ENCODE results near the gene SLC11A2. TPM values are rescaled to one million over a fixed set of nuclear protein-coding genes. Genes with fewer than 3 reads are reported as not detected.

The SLC11A2 gene
- total and polyA plus RNA-seq, 2 experiments from 2014 or later: 19.4 to 48.9 TPM

- TF ChIP-seq REST (IDR thresholded peaks at IDR 0.05; ENCODE audit: unreplicated experiment) (no peak), STAT1 (IDR thresholded peaks at IDR 0.05; ENCODE audit: unreplicated experiment) (no peak), ZNF114 (CRISPR knock-in tag; IDR thresholded peaks at IDR 0.05) (no peak)
- TF ChIP-seq, protein P1, sequence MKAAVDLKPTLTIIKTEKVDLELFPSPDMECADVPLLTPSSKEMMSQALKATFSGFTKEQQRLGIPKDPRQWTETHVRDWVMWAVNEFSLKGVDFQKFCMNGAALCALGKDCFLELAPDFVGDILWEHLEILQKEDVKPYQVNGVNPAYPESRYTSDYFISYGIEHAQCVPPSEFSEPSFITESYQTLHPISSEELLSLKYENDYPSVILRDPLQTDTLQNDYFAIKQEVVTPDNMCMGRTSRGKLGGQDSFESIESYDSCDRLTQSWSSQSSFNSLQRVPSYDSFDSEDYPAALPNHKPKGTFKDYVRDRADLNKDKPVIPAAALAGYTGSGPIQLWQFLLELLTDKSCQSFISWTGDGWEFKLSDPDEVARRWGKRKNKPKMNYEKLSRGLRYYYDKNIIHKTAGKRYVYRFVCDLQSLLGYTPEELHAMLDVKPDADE (IDR thresholded peaks at IDR 0.05): no peak
These were observed 40.9 kb downstream of the SLC11A2 start (continued) for GRCh38 chr12:50985322-50985721.

DNA sequence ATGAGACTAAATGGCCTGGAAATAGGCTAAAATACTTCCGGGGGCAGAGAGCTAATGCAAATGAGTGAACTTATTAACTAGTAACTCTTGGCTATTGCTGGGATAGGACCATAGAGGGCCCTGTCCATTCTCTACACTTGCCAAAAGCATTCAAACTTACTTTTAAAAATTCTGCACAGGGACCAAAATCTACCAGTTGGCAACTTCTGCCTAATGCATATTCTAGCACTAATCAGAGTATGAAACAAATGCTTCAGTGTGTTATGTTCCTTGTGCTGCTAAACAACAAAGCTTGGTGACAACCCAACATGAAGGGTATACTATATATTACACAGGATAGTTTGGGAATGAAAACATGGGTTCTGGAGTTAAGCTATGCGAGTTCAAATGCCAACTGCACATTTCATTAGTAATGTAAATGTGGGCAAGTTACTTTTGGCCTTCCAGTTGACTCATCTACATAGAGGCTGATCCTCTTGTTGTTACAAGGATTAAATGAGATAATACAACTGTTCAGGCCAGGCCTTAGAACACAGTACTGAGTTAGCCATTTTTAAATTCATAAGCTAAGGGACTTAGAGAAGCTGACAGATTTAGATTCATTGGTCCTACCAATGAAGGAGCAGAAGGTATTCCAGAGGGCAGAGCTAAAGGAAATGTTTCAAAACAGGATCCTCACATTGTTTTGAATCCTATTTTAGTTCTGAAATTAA lies 41.4 kb downstream of the SLC11A2 start:
- H3K4me1 Mint-ChIP-seq: peaks cover 2% of the 10 kb centered on the region; the same call in 1 of the 3 replicates
- H3K27me3 ChIP-seq (ENCODE audit: insufficient read depth): no peaks in the 10 kb centered on the region
- H3K4me3 Mint-ChIP-seq: no peak overlapping the region
- H3K27ac Mint-ChIP-seq: no peak overlapping the region
- 0 out of 2 replicates have a peak, but pooled peaks cover 4% of the 10 kb centered on the region for H3K4me1 ChIP-seq (ENCODE audit: insufficient read depth)
- no peaks in the 10 kb centered on the region for H3K79me2 ChIP-seq (replicated peaks; ENCODE audit: insufficient read depth)
- H3K27me3 Mint-ChIP-seq (ENCODE audit: insufficient read depth, low read depth, poor library complexity): no peaks in the 10 kb centered on the region
- no peaks in the 10 kb centered on the region for H3F3A ChIP-seq (replicated peaks; ENCODE audit: low read depth)
- H3K36me3 ChIP-seq (ENCODE audit: insufficient read depth): peaks cover 8% of the 10 kb centered on the region; the same call in 1 of the 2 replicates
- no peaks in the 10 kb centered on the region for H4K20me1 ChIP-seq (replicated peaks; ENCODE audit: insufficient read depth)
- H3K9me2 ChIP-seq (ENCODE audit: insufficient read depth): no peaks in the 10 kb centered on the region
- TF ChIP-seq POLR2AphosphoS5 (IDR thresholded peaks at IDR 0.05; ENCODE audit: low read depth): no peak
- TF ChIP-seq CREB1 (CRISPR knock-in tag; IDR thresholded peaks at IDR 0.05; ENCODE audit: low read depth): no peak
- no peak for TF ChIP-seq ZNF331 (CRISPR knock-in tag; IDR thresholded peaks at IDR 0.05; ENCODE audit: low read depth)
- no peak overlapping the region for H3K27ac ChIP-seq (ENCODE audit: low read depth)
- ATAC-seq: no peak
- H3K36me3 Mint-ChIP-seq (ENCODE audit: low read depth): peaks cover 17% of the 10 kb centered on the region; the same call in 2 of the 3 replicates
- no peak overlapping the region for H3K4me2 ChIP-seq
- no peak overlapping the region for H2AFZ ChIP-seq
- DNase-seq (ENCODE audit: low spot score): no peak
- no peak overlapping the region for H3K4me3 ChIP-seq
- H3K9me3 Mint-ChIP-seq: no peaks in the 10 kb centered on the region

Measured in GM23338 (cell line).